ENCODE results near the gene LRP5. TPM values are rescaled to one million over a fixed set of nuclear protein-coding genes. Genes with fewer than 3 reads are reported as not detected.

LRP5 gene
- total and polyA plus RNA-seq, 8 donors, result 11.8 to 152 (median 44.2) TPM

DNA sequence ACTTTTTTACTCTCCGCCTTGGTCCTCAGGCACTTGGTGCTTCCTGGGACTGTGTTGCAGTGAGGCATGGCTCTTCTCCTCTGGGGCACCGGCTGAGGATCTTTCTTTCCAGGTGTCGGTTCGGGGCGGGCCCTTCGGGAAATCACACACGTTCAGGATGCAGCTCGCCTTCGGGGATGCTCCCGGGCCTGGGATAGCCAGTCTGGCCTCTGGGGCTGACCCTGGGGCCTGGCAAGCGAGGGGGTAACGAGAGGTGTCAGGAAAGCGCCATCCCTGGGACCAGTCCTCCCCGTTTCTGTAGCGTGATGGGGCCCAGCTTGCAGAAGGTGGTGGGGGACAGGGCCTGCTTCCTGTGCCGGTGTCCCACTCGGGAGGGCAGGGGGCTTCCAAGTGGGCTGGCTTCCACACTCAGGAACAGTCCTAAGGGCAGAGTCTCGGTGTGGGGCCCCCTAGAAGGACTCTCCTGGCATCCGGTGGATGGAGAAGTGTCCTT is 53.6 kb downstream of the LRP5 start:
- no peak overlapping the region for H3K4me3 ChIP-seq
- no peak for DNase-seq
- 87 to 92% (median 90%) methylated on average over 15 to 19 of the region's 19 CpGs for WGBS, 5 donors
- peaks cover 6 to 63% (median 50%) of the 10 kb centered on the region in 4 donors for H3K36me3 ChIP-seq
- no peaks in the 10 kb centered on the region for H3K27me3 ChIP-seq
- TF ChIP-seq, protein P1, sequence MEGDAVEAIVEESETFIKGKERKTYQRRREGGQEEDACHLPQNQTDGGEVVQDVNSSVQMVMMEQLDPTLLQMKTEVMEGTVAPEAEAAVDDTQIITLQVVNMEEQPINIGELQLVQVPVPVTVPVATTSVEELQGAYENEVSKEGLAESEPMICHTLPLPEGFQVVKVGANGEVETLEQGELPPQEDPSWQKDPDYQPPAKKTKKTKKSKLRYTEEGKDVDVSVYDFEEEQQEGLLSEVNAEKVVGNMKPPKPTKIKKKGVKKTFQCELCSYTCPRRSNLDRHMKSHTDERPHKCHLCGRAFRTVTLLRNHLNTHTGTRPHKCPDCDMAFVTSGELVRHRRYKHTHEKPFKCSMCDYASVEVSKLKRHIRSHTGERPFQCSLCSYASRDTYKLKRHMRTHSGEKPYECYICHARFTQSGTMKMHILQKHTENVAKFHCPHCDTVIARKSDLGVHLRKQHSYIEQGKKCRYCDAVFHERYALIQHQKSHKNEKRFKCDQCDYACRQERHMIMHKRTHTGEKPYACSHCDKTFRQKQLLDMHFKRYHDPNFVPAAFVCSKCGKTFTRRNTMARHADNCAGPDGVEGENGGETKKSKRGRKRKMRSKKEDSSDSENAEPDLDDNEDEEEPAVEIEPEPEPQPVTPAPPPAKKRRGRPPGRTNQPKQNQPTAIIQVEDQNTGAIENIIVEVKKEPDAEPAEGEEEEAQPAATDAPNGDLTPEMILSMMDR (IDR thresholded peaks at IDR 0.05), result no peak
- TF ChIP-seq POLR2A (IDR thresholded peaks at IDR 0.05) (no peak), EP300 (IDR thresholded peaks at IDR 0.05) (no peak), POLR2AphosphoS5 (IDR thresholded peaks at IDR 0.05) (no peak)
- peaks cover 7 to 33% (median 21%) of the 10 kb centered on the region in 4 donors for H3K4me1 ChIP-seq
- no peaks in the 10 kb centered on the region for H3K9me3 ChIP-seq
- intact Hi-C loops (cut with DNase I; ENCODE audit: low total_unique reads), result no loop called here
- peak overlapping the region in 1 of 5 donors; percentile 13 for H3K27ac ChIP-seq

DNA sequence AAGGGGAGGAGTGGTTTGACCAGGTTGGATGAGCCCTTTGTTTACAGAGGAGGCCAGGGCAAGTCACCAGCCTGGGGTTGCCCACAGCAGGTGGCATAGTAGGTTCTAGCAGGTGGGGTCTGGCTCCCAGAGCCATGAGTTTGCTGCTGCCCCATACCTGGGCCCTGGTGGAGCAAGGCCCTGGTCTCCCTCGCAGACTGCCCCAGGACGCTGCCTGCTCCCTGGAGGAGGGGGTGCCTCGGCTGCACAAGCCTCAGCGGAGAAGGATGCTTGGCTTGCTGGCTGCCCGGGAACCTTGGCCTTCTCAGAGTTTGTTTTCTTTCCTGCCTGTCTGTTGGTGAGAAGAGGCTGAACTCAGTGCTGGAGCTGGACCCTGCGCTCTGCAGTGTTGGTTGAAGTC is 54.9 kb downstream of the LRP5 start:
- 89 to 93% (median 92%) methylated on average over 6 of the region's 6 CpGs for WGBS, 5 donors
- no peak for DNase-seq
- H3K4me1 ChIP-seq, result peaks cover 7 to 44% (median 29%) of the 10 kb centered on the region in 4 donors
- TF ChIP-seq, protein P1 (IDR thresholded peaks at IDR 0.05), result no peak
- no peak for TF ChIP-seq POLR2A (IDR thresholded peaks at IDR 0.05)
- TF ChIP-seq EP300 (IDR thresholded peaks at IDR 0.05), result no peak
- TF ChIP-seq POLR2AphosphoS5 (IDR thresholded peaks at IDR 0.05), result no peak
- intact Hi-C loops (cut with DNase I; ENCODE audit: low total_unique reads), result no loop called here
- H3K27me3 ChIP-seq, result no peaks in the 10 kb centered on the region
- no peak overlapping the region for H3K4me3 ChIP-seq
- no peaks in the 10 kb centered on the region for H3K9me3 ChIP-seq
- peaks cover 6 to 60% (median 42%) of the 10 kb centered on the region in 4 donors for H3K36me3 ChIP-seq
- H3K27ac ChIP-seq, result peak overlapping the region in 1 of 5 donors; percentile 29

DNA sequence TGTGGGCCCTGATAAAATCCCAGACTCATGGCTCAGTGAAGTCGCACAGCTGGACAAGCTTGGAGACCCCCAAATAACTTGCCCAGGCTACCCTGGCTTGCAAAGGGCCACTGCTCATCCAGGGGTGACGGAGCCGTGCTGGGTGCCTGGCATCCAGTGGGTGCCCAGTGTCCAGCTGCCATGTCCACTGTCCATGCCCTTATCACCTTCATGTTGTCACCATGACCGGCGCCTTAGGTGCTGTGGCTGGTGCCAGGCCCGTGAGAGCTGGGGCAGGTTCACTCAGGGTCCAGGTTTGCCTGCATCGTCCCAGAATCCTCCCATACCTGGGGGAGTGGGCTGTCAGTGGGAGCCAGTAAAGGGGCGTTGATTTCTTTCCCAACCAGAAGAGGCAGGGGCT is 57.4 kb downstream of the LRP5 start:
- Histone ChIP-seq H3K9me3 (no peaks in the 10 kb centered on the region), H3K27ac (peak overlapping the region in 4 of 5 donors; percentile 42 to 86 (median 80)), H3K36me3 (peaks cover 6 to 44% (median 33%) of the 10 kb centered on the region in 4 donors), H3K4me3 (no peak overlapping the region), H3K4me1 (peaks cover 30 to 55% (median 48%) of the 10 kb centered on the region in 4 donors), H3K27me3 (no peaks in the 10 kb centered on the region)
- TF ChIP-seq POLR2A (IDR thresholded peaks at IDR 0.05) (no peak), POLR2AphosphoS5 (IDR thresholded peaks at IDR 0.05) (no peak), EP300 (IDR thresholded peaks at IDR 0.05) (no peak)
- TF ChIP-seq, protein P1 (IDR thresholded peaks at IDR 0.05), result no peak
- DNase-seq, result no peak
- intact Hi-C loops (cut with DNase I; ENCODE audit: low total_unique reads), result no loop called here
- WGBS, 5 donors, result 82 to 88% (median 85%) methylated on average over 6 to 8 of the region's 8 CpGs

DNA sequence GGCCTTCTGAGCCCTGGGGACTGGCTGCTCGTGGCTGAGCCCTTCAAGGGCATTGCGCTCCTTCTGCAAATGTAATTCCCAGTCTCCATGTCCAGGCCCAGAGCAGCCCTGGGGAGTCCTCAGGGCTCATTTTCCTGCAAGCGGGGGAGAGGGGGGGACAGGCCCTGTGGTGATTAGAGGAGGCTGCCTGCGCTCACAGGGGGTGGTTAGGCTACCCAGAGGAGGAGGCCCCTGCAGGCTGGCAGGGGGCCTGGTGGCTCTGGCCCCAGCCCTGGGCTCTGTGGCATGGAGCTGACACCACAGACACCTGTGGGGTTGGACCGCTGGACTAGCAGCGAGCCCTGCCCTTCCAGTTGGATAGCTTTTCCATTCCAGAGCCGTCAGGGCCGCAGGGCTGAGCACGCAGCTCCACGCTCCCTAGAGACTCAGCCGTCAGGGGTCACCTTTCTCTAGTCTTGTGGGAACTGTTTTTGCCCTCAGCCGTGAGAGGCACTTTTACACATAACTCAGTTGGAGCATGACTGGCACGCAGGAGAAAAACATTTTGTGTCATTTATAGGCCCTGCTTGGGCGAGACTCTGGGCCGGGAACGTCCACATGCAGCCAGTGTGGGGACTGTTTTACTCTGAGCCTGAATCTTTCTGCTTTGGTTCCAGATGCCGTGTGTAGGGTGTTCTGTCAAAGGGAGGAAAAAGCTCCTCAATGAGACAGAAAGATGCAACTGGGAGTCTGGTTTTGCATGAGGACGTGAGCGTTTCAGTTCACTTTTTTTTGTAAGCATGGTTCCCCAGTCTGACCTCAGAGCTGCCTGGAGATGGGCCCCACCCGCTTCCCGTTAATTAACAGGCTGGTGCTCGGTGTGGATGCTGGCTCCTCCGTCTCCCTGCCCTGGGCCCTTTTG is 58.1 kb downstream of the LRP5 start:
- Histone ChIP-seq H3K4me3 (no peak overlapping the region), H3K4me1 (peaks cover 37 to 63% (median 55%) of the 10 kb centered on the region in 4 donors)

More for the DNA sequence above, 58.1 kb downstream of the LRP5 start:
- H3K27ac ChIP-seq, result peak overlapping the region in 4 of 5 donors; percentile 42 to 86 (median 80)
- intact Hi-C loops (cut with DNase I; ENCODE audit: low total_unique reads), result no loop called here
- no peaks in the 10 kb centered on the region for H3K27me3 ChIP-seq
- peaks cover 6 to 44% (median 32%) of the 10 kb centered on the region in 4 donors for H3K36me3 ChIP-seq
- H3K9me3 ChIP-seq, result no peaks in the 10 kb centered on the region
- TF ChIP-seq, protein P1 (IDR thresholded peaks at IDR 0.05), result no peak
- TF ChIP-seq EP300 (IDR thresholded peaks at IDR 0.05) (no peak), POLR2A (IDR thresholded peaks at IDR 0.05) (no peak), POLR2AphosphoS5 (IDR thresholded peaks at IDR 0.05) (no peak)
- peak in 1 of 2 donors; percentile 63 for DNase-seq
- WGBS, 5 donors, result 58 to 70% (median 59%) methylated on average over 21 to 23 of the region's 23 CpGs
